ENCODE data around the gene AAMDC. TPM values are rescaled to one million over a fixed set of nuclear protein-coding genes. Genes with fewer than 3 reads are reported as not detected.
"Not testable (repeated sequence)": the region's sequence is repeated elsewhere in the genome, so short reads cannot be mapped to it uniquely, and the experiment has no call there.

AAMDC gene
- total RNA-seq, 6 experiments from 2014 or later = 10.4 to 19.2 (median 14.5) TPM

- Histone ChIP-seq H3K4me3 (no peak overlapping the region), H3K27me3 (no peaks in the 10 kb centered on the region), H3K27ac (no peak overlapping the region), H3K9me3 (no peaks in the 10 kb centered on the region), H3K36me3 (peaks cover 0 to 36% (median 5%) of the 10 kb centered on the region in 4 donors), H3K4me1 (no peaks in the 10 kb centered on the region)
- DNase-seq = no peak
- 100% methylated on average over 3 of the region's 3 CpGs for WGBS (ENCODE audit: insufficient coverage, low coverage, low lambda C conversion rate, missing lambda C conversion rate)
- TF ChIP-seq CTCF (IDR thresholded peaks at IDR 0.05) (no peak), POLR2A (IDR thresholded peaks at IDR 0.05) (no peak)
- ATAC-seq = no peak
- intact Hi-C loops (cut with DNase I) = no loop called here
Observed at GRCh38 chr11:77874206-77874605, 53.3 kb downstream of the AAMDC start.

GRCh38 chr11:77876045-77876444 lies 55.1 kb downstream of the AAMDC start:
- DNase-seq (no peak), ATAC-seq (no peak)
- Histone ChIP-seq H3K4me1 (no peaks in the 10 kb centered on the region), H3K4me3 (no peak overlapping the region), H3K27ac (no peak overlapping the region), H3K9me3 (no peaks in the 10 kb centered on the region), H3K27me3 (no peaks in the 10 kb centered on the region), H3K36me3 (peaks cover 0 to 31% (median 6%) of the 10 kb centered on the region in 4 donors)
- intact Hi-C loops (cut with DNase I) = no loop called here
- 89% methylated on average over 3 of the region's 3 CpGs for WGBS (ENCODE audit: insufficient coverage, low coverage, low lambda C conversion rate, missing lambda C conversion rate)
- TF ChIP-seq POLR2A (IDR thresholded peaks at IDR 0.05) (no peak), CTCF (IDR thresholded peaks at IDR 0.05) (no peak)

GRCh38 chr11:77878247-77878646 lies 57.3 kb downstream of the AAMDC start:
- WGBS (ENCODE audit: insufficient coverage, low coverage, low lambda C conversion rate, missing lambda C conversion rate) = 96% methylated on average over 4 of the region's 4 CpGs

GRCh38 chr11:77879218-77879617 lies 58.3 kb downstream of the AAMDC start:
- 79% methylated on average over 3 of the region's 3 CpGs for WGBS (ENCODE audit: insufficient coverage, low coverage, low lambda C conversion rate, missing lambda C conversion rate)
- TF ChIP-seq CTCF (IDR thresholded peaks at IDR 0.05) (no peak), POLR2A (IDR thresholded peaks at IDR 0.05) (no peak)
- no peaks in the 10 kb centered on the region for H3K9me3 ChIP-seq
- H3K27me3 ChIP-seq = no peaks in the 10 kb centered on the region
- H3K4me1 ChIP-seq = no peaks in the 10 kb centered on the region
- DNase-seq (no peak), ATAC-seq (no peak)
- no peak overlapping the region for H3K27ac ChIP-seq
- no peak overlapping the region for H3K4me3 ChIP-seq
- peaks cover 0 to 28% (median 10%) of the 10 kb centered on the region in 4 donors for H3K36me3 ChIP-seq
- intact Hi-C loops (cut with DNase I) = no loop called here

More at GRCh38 chr11:77878247-77878646, 57.3 kb downstream of the AAMDC start:
- H3K4me1 ChIP-seq; H3K4me3 ChIP-seq; H3K9me3 ChIP-seq; H3K27ac ChIP-seq; intact Hi-C loops (cut with DNase I); H3K27me3 ChIP-seq; DNase-seq; ATAC-seq: not testable (repeated sequence)
- H3K36me3 ChIP-seq = peaks cover 0 to 26% (median 6%) of the 10 kb centered on the region in 4 donors

GRCh38 chr11:77882396-77882795 lies 61.5 kb downstream of the AAMDC start:
- Histone ChIP-seq H3K4me3 (no peak overlapping the region), H3K36me3 (peaks cover 0 to 25% (median 7%) of the 10 kb centered on the region in 4 donors), H3K4me1 (no peaks in the 10 kb centered on the region), H3K9me3 (no peaks in the 10 kb centered on the region), H3K27me3 (no peaks in the 10 kb centered on the region), H3K27ac (no peak overlapping the region)
- WGBS (ENCODE audit: insufficient coverage, low coverage, low lambda C conversion rate, missing lambda C conversion rate) = 86% methylated on average over 2 of the region's 3 CpGs
- TF ChIP-seq POLR2A (IDR thresholded peaks at IDR 0.05) (no peak), CTCF (IDR thresholded peaks at IDR 0.05) (no peak)
- ATAC-seq = no peak
- no peak for DNase-seq
- intact Hi-C loops (cut with DNase I) = no loop called here

All from right lobe of liver (tissue), 6 donors.